Neural cell (in vitro differentiated cells): ENCODE measurements around the gene GPATCH4. TPM values are rescaled to one million over a fixed set of nuclear protein-coding genes. Genes with fewer than 3 reads are reported as not detected.

ENCODE experiments used
- H2AFZ ChIP-seq: fragments of 200-600, 300-800 bp; sonication (generic), shearing (Covaris generic); 2 replicates; pipeline ENCODE4 v1.6.0; 2014; ENCODE audit warnings: low read depth, mild to moderate bottlenecking, antibody characterized with exemption, low read length, moderate library complexity
- H3F3A ChIP-seq: fragments of 200-600 bp; shearing (Covaris generic); 2 replicates; pipeline ENCODE4 v1.6.1; 2016; ENCODE audit warnings: mild to moderate bottlenecking, moderate library complexity, mixed read lengths, antibody characterized with exemption, low read length; ENCODE audit not compliant: insufficient read depth, poor library complexity, severe bottlenecking
- H3K27ac ChIP-seq: fragments of 200-600, 300-800 bp; sonication (generic), shearing (Covaris generic); 2 replicates; pipeline ENCODE4 v1.5.1; 2014; ENCODE audit warnings: mild to moderate bottlenecking, low read length, moderate library complexity
- H3K27me3 ChIP-seq: fragments of 300-800, 200-600 bp; sonication (generic), shearing (Covaris generic); 2 replicates; pipeline ENCODE4 v1.6.0; 2014; ENCODE audit warnings: mild to moderate bottlenecking, low read depth, low read length, moderate library complexity; ENCODE audit not compliant: insufficient read depth
- H3K36me3 ChIP-seq: fragments of 300-800, 200-600 bp; sonication (generic), shearing (Covaris generic); 2 replicates; pipeline ENCODE4 v1.5.1; 2014; ENCODE audit warnings: mild to moderate bottlenecking, antibody characterized with exemption, low read length, moderate library complexity; ENCODE audit not compliant: insufficient read depth
- H3K4me2 ChIP-seq: fragments of 300-800, 200-600 bp; sonication (generic), shearing (Covaris generic); 2 replicates; pipeline ENCODE4 v1.6.0; 2014; ENCODE audit warnings: mild to moderate bottlenecking, low read length
- H3K4me3 ChIP-seq: fragments of 300-800, 200-600 bp; sonication (generic), shearing (Covaris generic); 2 replicates; pipeline ENCODE4 v1.5.1; 2014; ENCODE audit warnings: mild to moderate bottlenecking, low read length, moderate library complexity
- H3K79me2 ChIP-seq: fragments of 200-600 bp; shearing (Covaris generic); replicated peaks from 2 replicates; pipeline ENCODE4 v1.6.0; 2014; ENCODE audit warnings: mild to moderate bottlenecking, low read length, moderate library complexity; ENCODE audit not compliant: insufficient read depth
- H3K9ac ChIP-seq: fragments of 300-800, 200-600 bp; sonication (generic), shearing (Covaris generic); 2 replicates; pipeline ENCODE4 v1.6.1; 2016; ENCODE audit warnings: mild to moderate bottlenecking, low read length, mixed read lengths
- H3K9me2 ChIP-seq: fragments of 200-600 bp; shearing (Covaris generic); 2 replicates; pipeline ENCODE4 v1.6.1; 2016; ENCODE audit warnings: mild to moderate bottlenecking, low read length, mixed read lengths; ENCODE audit not compliant: insufficient read depth
- H3K9me3 ChIP-seq: fragments of 200-600, 300-800 bp; sonication (generic), shearing (Covaris generic); 2 replicates; pipeline ENCODE4 v1.6.1; 2016; ENCODE audit warnings: mild to moderate bottlenecking, mixed run types, low read length, moderate library complexity, mixed read lengths
- H4K20me1 ChIP-seq: fragments of 200-600 bp; shearing (Covaris generic); 2 replicates; pipeline ENCODE4 v1.6.1; 2016; ENCODE audit warnings: mild to moderate bottlenecking, mixed run types; ENCODE audit not compliant: insufficient read depth
- EP300 ChIP-seq: fragments of 450-650 bp; conservative IDR thresholded peaks from 2 replicates; pipeline ENCODE4 v1.6.1; 2014; ENCODE audit warnings: antibody characterized with exemption, mild to moderate bottlenecking, moderate library complexity; ENCODE audit not compliant: poor library complexity, severe bottlenecking
- EZH2 ChIP-seq: fragments of 200-600, 300-800 bp; shearing (Covaris generic), sonication (generic); IDR thresholded peaks from 2 replicates; pipeline ENCODE4 v1.6.1; 2014; ENCODE audit warnings: antibody characterized with exemption, low read length, borderline replicate concordance, mild to moderate bottlenecking; ENCODE audit not compliant: insufficient read depth, poor library complexity, severe bottlenecking
- MXI1 ChIP-seq: fragments of 450-650 bp; conservative IDR thresholded peaks from 2 replicates; pipeline ENCODE4 v1.6.1; 2014; ENCODE audit warnings: antibody characterized with exemption, mild to moderate bottlenecking; ENCODE audit not compliant: poor library complexity, severe bottlenecking
- POLR2AphosphoS5 ChIP-seq: IDR thresholded peaks from 2 replicates; pipeline ENCODE4 v1.6.1; 2012
- RAD21 ChIP-seq: fragments of 450-650 bp; conservative IDR thresholded peaks from 2 replicates; pipeline ENCODE4 v1.6.1; 2014; ENCODE audit warnings: antibody characterized with exemption, mild to moderate bottlenecking, moderate library complexity
- SMC3 ChIP-seq: fragments of 450-650 bp; conservative IDR thresholded peaks from 2 replicates; pipeline ENCODE4 v1.6.1; 2014; ENCODE audit warnings: antibody characterized with exemption, mild to moderate bottlenecking, moderate library complexity; ENCODE audit not compliant: poor library complexity
- TAF1 ChIP-seq: IDR thresholded peaks from 2 replicates; pipeline ENCODE4 v1.6.1; 2012; ENCODE audit warnings: low read depth
- polyA plus RNA-seq: library from polyadenylated mRNA; depleted of rRNA; stranded (reverse); fragments of >200 nt; gene quantifications from 2 replicates; pipeline ENCODE4 v1.2.3, GENCODE V29; 2014
- TF ChIP-seq, protein P1 (sequence below): IDR thresholded peaks from 2 replicates; pipeline ENCODE4 v1.6.1; 2012; ENCODE audit warnings: borderline replicate concordance
- TF ChIP-seq, protein P2 (sequence below): fragments of 450-650 bp; IDR thresholded peaks from 2 replicates; pipeline ENCODE4 v1.5.1; 2014; ENCODE audit warnings: antibody characterized with exemption, mild to moderate bottlenecking, moderate library complexity; ENCODE audit not compliant: poor library complexity, severe bottlenecking

GPATCH4 gene
- polyA plus RNA-seq, 1 donor from 2014 or later = 3.9 TPM

DNA sequence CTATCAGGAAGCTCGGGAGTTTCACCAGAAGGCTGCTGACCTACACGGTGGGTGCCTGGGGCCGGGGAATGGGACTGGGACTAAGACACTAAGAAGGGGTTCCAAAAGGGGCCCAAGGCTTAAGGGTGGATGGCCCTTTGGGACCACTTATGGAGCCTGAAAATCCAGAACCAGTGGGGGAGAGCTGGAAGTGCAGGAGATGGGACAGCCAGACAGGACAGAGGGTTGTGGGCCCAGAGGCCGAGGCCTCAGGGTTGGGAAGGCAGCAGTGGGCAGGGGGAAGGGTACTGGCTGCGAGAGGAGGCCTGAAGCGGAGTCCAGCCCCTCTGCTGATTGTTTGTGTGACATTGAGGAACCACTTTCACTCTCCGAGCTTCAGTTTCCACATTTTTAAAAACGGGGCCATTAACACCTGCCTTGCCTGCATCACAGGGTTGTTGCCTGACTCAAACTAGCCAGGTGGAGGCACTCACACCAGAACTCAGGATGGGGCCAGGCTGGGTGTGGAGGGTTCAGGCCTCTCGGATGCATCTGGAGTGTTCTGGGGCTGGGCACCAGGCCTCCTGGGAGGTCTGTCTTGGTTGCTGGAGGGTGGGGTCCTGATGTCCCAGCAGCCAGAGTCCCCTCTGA, 18.8 kb downstream of the GPATCH4 start:
- no peaks in the 10 kb centered on the region for H3K27me3 ChIP-seq
- H3K36me3 ChIP-seq = no peaks in the 10 kb centered on the region
- H3K9me2 ChIP-seq = no peaks in the 10 kb centered on the region
- no peak for TF ChIP-seq POLR2AphosphoS5
- TF ChIP-seq EP300 = no peak
- TF ChIP-seq, protein P1, sequence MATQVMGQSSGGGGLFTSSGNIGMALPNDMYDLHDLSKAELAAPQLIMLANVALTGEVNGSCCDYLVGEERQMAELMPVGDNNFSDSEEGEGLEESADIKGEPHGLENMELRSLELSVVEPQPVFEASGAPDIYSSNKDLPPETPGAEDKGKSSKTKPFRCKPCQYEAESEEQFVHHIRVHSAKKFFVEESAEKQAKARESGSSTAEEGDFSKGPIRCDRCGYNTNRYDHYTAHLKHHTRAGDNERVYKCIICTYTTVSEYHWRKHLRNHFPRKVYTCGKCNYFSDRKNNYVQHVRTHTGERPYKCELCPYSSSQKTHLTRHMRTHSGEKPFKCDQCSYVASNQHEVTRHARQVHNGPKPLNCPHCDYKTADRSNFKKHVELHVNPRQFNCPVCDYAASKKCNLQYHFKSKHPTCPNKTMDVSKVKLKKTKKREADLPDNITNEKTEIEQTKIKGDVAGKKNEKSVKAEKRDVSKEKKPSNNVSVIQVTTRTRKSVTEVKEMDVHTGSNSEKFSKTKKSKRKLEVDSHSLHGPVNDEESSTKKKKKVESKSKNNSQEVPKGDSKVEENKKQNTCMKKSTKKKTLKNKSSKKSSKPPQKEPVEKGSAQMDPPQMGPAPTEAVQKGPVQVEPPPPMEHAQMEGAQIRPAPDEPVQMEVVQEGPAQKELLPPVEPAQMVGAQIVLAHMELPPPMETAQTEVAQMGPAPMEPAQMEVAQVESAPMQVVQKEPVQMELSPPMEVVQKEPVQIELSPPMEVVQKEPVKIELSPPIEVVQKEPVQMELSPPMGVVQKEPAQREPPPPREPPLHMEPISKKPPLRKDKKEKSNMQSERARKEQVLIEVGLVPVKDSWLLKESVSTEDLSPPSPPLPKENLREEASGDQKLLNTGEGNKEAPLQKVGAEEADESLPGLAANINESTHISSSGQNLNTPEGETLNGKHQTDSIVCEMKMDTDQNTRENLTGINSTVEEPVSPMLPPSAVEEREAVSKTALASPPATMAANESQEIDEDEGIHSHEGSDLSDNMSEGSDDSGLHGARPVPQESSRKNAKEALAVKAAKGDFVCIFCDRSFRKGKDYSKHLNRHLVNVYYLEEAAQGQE = no peak
- TF ChIP-seq TAF1 = no peak
- TF ChIP-seq MXI1 = no peak
- no peak for TF ChIP-seq EZH2
- TF ChIP-seq, protein P2, sequence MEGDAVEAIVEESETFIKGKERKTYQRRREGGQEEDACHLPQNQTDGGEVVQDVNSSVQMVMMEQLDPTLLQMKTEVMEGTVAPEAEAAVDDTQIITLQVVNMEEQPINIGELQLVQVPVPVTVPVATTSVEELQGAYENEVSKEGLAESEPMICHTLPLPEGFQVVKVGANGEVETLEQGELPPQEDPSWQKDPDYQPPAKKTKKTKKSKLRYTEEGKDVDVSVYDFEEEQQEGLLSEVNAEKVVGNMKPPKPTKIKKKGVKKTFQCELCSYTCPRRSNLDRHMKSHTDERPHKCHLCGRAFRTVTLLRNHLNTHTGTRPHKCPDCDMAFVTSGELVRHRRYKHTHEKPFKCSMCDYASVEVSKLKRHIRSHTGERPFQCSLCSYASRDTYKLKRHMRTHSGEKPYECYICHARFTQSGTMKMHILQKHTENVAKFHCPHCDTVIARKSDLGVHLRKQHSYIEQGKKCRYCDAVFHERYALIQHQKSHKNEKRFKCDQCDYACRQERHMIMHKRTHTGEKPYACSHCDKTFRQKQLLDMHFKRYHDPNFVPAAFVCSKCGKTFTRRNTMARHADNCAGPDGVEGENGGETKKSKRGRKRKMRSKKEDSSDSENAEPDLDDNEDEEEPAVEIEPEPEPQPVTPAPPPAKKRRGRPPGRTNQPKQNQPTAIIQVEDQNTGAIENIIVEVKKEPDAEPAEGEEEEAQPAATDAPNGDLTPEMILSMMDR = no peak
- no peak for TF ChIP-seq RAD21
- TF ChIP-seq SMC3 = no peak
- no peak overlapping the region for H3K9ac ChIP-seq
- H3K79me2 ChIP-seq = no peaks in the 10 kb centered on the region
- H3K4me3 ChIP-seq = no peak overlapping the region
- no peak overlapping the region for H3K27ac ChIP-seq
- H3F3A ChIP-seq = no peaks in the 10 kb centered on the region
- H3K4me2 ChIP-seq = no peak overlapping the region
- H4K20me1 ChIP-seq = no peaks in the 10 kb centered on the region
- no peak overlapping the region for H2AFZ ChIP-seq
- H3K9me3 ChIP-seq = no peaks in the 10 kb centered on the region

DNA sequence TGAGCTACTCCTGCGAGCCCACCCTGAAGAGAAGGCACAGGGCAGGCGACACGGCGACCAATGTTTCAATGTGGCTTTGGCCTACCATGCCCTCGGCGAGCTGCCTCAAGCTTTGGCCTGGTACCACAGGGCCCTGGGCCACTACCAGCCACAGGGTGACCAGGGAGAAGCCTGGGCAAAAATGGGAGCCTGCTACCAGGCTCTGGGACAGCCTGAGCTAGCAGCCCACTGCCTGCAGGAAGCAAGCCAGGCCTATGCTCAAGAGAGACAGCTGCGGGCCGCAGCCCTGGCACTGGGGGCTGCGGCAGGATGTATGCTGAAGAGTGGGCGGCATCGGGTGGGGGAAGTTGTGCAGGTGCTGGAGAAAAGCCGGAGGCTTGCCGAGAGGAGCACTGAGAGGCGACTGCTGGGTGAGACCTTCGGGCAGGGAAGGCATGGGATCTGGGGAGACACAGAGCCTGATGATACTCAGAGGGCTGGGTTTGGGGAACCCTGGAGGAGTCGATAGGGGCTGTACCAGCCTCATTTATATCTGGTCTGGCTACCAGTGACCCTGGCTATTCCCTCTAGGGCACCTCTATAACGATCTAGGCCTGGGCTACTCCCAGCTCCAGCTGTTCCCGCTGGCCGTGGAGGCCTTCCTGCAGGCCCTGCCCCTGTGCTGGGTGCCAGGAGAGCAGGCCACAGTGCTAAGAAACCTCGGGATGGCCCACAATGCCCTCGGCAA, 19.5 kb downstream of the GPATCH4 start:
- H3K9me3 ChIP-seq = no peaks in the 10 kb centered on the region
- H2AFZ ChIP-seq = no peak overlapping the region
- H3K27ac ChIP-seq = no peak overlapping the region
- TF ChIP-seq SMC3 = no peak
- no peak overlapping the region for H3K4me3 ChIP-seq
- no peaks in the 10 kb centered on the region for H3K79me2 ChIP-seq
- H3F3A ChIP-seq = no peaks in the 10 kb centered on the region
- H3K4me2 ChIP-seq = no peak overlapping the region
- no peaks in the 10 kb centered on the region for H3K36me3 ChIP-seq
- H3K27me3 ChIP-seq = no peaks in the 10 kb centered on the region
- no peak overlapping the region for H3K9ac ChIP-seq
- no peaks in the 10 kb centered on the region for H3K9me2 ChIP-seq
- H4K20me1 ChIP-seq = no peaks in the 10 kb centered on the region
